ENCODE data around the gene GPC3.

DNA sequence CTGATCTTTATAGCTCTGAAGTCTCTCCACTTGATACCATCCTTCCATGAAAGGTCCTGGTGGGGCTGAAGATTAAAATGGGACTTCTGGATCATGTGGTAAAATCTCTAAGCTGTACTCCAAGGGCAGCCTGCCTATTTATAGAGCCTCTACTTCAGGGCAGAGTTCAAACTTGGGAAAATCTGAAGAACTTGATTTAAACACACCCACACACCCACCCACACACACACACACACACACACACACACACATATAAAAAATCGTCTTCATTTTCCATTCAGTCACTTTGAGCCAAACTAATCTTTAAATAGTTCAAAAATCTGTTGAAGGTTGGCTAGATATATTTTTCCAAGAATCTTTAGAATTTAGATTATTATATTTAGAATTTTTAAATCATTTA, 335.2 kb downstream of the GPC3 start:
- TF ChIP-seq, protein P1, sequence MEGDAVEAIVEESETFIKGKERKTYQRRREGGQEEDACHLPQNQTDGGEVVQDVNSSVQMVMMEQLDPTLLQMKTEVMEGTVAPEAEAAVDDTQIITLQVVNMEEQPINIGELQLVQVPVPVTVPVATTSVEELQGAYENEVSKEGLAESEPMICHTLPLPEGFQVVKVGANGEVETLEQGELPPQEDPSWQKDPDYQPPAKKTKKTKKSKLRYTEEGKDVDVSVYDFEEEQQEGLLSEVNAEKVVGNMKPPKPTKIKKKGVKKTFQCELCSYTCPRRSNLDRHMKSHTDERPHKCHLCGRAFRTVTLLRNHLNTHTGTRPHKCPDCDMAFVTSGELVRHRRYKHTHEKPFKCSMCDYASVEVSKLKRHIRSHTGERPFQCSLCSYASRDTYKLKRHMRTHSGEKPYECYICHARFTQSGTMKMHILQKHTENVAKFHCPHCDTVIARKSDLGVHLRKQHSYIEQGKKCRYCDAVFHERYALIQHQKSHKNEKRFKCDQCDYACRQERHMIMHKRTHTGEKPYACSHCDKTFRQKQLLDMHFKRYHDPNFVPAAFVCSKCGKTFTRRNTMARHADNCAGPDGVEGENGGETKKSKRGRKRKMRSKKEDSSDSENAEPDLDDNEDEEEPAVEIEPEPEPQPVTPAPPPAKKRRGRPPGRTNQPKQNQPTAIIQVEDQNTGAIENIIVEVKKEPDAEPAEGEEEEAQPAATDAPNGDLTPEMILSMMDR (IDR thresholded peaks at IDR 0.05): no peak
- TF ChIP-seq POLR2A (IDR thresholded peaks at IDR 0.05): no peak

Data from thyroid gland (tissue), 4 donors.